ENCODE results near the gene VPS45.
"Not testable (repeated sequence)": the region's sequence is repeated elsewhere in the genome, so short reads cannot be mapped to it uniquely, and the experiment has no call there.

Gene VPS45

DNA sequence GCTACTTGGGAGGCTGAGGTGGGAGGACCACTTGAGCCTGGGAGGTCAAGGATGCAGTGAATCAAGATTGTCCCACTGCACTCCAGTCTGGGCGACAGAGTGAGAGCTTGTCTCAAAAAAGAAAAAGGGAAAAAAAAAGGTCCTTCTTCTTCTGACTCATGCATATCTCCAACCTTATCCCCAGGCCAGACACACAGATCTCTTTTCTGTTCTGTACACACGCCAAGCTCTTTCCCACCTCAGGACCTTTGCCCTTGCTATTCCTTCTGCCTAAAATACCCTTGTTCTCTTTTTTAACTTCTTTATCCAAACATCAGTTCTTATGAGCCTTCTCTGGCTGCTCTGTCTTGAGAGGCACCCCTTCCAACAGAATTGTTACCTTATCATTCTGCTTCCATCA lies 104.2 kb downstream of the VPS45 start:
- intact Hi-C loops (cut with DNase I) = no loop called here

DNA sequence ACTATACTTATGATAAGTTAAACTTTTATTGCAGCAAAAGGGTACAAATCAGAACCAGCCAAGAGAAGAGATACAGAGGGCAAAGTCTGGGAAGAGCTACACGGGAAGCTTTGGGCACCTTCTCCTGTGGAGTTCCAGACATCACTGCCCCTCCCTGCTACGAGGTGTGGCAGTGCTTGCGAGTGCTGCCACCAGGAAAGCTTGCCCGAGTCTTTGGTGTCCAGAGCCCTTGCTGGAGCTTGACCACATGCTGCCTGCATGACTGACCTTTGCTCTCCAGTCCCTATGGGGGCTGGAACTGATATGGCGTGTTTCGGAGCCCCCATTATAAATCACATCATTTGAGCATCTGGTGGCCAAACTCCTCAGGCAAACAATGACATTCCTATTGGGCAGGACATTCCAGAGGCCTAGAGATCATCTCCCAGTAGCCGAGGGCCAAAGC lies 105.6 kb downstream of the VPS45 start:
- intact Hi-C loops (cut with DNase I) = no loop called here
- DNase-seq = no peak

More for the DNA sequence above, 104.2 kb downstream of the VPS45 start:
- DNase-seq = no peak

DNA sequence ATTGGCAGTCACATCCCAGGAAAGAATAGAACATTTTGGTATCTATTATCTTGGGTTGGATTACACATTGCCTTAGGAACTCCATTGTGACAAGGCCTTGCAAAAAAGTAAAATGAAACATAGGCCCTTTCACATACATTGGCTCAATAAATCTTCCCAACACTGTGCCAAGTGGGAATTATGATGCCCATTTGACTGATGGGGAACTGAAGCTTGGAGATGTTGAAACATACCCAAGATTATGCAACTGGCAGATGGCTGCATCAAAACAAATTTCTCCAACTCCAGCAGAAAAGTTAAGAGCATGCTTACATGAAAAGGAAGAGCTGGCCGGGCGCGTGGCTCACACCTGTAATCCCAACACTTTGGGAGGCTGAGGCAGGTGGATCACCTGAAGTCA lies 109.0 kb downstream of the VPS45 start:
- intact Hi-C loops (cut with DNase I) = no loop called here
- DNase-seq = no peak

DNA sequence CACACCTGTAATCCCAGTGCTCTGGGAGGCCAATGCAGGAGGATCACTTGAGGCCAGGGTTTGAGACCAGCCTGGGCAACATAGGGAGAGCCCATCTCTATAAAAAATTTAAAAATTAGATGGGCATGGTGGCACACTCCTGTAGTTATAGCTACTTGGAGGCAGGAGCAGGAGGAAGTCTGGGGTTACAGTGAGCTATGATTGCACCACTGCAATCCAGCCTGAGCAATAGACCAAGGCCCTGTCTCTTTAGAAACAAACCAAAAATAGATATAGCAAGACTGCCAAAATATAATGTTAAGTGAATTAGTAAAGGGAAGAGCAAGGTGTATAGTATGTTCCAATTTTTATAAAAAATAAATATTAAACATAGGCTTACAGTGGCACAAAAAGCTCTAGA lies 111.0 kb downstream of the VPS45 start:
- no peak for DNase-seq
- intact Hi-C loops (cut with DNase I) = no loop called here

DNA sequence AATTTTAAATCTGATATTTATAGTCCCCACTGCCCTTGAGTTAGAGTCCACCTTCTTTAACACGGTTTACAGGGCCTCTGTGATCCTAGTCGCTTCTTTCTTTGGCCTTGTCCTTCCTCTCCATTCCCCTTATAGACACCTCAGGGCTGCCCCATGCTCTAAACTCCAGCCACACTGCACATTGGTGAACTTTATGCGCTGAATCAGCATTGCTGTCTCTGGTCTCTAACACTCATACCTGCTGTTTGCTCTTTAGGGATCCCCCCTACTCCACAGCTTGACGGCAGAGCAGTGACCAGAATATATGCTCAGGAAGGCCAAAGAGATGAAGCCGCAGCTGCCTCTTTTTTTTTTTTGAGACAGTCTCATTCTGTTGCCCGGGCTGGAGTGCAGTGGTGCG lies 112.3 kb downstream of the VPS45 start:
- no peak for DNase-seq
- intact Hi-C loops (cut with DNase I) = loop anchor here (10.0 kb wide), 2 partner anchors 115 to 215 kb away; partner anchors contain the start of gene VPS45

DNA sequence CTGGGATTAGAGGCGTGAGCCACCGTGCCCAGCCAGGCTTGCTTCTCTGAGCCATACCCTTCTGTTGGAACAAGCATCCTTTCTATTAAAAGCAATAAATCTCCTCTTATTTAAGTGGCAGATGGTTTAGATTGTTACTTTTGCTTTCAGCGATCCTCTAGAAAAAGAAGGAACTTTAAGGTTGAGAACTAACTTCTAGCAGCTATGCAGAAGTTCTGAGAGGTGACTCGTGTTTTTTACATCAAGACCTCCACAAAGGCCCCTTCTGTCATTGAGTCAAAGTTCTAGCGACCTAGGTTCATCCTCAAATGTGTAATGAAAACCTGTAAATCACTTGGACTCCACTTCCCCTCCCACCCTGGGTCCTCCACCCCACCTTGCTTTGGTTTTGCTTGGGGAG lies 112.9 kb downstream of the VPS45 start:
- intact Hi-C loops (cut with DNase I) = loop anchor here (10.0 kb wide), 2 partner anchors 116 to 216 kb away; partner anchors contain the start of gene VPS45
- no peak for DNase-seq

DNA sequence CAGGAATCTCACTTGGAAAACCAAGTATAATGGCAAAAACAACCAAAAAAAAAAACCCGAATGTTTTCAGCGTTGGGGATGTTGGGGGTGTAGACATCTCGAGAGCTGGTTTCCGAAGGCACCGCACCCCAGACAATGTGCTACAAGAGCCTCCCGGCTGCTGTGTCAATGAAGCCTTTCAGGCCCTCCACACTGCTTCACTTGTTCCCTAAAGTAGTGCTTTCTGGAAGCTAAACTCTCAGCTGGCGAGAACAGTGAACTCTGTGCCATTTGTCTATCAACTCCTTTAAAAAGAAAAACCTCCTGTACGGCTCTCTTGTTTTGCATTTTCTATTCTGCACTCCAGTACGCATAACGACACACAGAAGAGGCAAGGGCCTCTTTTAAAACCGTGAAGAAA lies 114.7 kb downstream of the VPS45 start:
- intact Hi-C loops (cut with DNase I) = loop anchor here (10.0 kb wide), 2 partner anchors 117 to 217 kb away; partner anchors contain the start of gene VPS45
- DNase-seq = peak; percentile 35 to 88 (median 68)

DNA sequence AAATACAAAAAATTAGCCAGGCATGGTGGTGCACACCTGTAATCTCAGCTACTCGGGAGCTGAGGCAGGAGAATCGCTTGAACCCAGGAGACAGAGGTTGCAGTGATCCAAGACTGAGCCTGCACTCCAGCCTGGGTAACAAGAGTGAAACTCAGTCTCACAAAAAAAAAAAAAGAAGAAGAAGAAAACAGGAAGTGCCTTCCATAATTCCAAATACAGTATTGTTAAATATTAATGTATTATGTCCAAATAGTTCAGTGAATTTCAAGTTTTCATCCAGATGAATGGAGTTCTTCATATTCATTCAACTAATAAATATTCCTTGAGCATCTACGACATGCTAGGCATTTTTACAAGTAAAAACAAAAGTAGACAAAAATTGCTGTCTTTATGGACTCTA lies 115.5 kb downstream of the VPS45 start:
- no peak for DNase-seq
- intact Hi-C loops (cut with DNase I) = loop anchor here (10.0 kb wide), 2 partner anchors 118 to 218 kb away; partner anchors contain the start of gene VPS45

DNA sequence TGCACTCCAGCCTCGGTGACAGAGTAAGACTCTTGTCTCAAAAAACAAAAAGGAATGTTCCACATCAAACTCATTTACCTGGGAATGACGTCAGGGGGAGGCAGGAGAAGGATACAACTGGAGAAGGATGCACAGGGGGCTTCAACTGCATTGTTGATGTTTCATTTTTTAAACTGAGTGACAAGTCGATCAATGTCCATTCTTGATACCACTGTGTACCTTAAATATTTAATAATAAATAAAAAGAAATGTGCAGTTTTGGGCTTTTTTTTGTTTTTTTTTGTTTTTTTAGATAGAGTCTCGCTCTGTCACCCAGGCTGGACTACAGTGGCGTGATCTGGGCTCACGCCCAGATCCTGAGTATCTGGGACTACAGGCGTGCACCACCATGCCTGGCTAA lies 117.9 kb downstream of the VPS45 start:
- no peak for DNase-seq
- intact Hi-C loops (cut with DNase I) = loop anchor here (10.0 kb wide), 2 partner anchors 121 to 221 kb away; partner anchors contain the start of gene VPS45

DNA sequence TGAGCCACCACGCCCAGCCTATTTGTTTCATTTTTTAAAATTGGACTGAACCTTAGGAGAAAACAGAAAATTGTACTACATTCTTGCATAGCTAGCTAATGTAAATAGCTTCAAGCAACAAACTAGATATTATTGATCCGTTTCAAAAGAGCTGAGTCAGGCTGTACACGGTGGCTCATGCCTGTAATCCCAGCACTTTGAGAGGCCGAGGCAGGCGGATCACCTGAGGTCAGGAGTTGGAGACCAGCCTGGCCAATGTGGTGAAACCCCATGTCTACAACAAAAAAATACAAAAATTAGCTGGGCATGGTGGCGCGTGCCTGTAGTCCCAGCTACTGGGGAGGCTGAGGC lies 118.8 kb downstream of the VPS45 start:
- intact Hi-C loops (cut with DNase I) = loop anchor here (10.0 kb wide), 2 partner anchors 122 to 222 kb away; partner anchors contain the start of gene VPS45
- not testable (repeated sequence) for DNase-seq

DNA sequence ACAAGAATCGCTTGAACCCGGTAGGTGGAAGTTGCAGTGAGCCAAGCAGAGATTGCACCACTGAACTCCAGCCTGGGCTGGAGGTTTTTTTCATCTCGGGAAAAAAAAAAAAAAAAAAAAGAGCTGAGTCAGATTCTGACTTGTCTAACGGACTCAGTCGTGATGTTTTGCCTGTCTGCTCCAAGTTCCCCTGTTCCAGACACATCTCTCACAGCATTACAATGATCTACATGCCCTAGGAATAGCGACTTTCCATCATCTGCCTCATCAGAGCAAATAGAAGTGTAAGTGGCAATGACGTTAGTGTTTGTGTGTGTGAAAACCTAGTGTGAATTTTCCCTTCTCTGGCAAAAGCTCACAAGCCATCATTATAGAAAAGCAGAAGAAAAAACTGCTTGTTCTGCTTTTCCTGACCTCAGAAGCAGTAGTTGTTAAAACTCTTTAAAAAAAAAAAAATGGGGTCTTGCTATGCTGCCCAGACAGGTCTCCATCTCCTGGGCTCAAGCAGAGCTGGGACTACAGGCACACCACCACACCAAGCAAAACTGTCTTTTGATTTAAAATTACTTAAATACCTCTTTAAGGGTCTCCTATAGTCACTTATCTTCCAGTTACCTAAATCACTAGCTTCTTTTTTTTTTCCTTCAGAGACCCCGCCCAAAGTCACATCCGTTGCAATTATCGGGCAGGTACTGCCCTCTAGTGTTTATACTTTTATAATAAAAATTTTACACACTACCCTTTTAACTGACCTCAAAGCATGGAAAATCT lies 119.4 kb downstream of the VPS45 start:
- peak in 1 of 42 donors; percentile 13 for DNase-seq
- intact Hi-C loops (cut with DNase I) = loop anchor here (10.0 kb wide), 2 partner anchors 122 to 222 kb away; partner anchors contain the start of gene VPS45

DNA sequence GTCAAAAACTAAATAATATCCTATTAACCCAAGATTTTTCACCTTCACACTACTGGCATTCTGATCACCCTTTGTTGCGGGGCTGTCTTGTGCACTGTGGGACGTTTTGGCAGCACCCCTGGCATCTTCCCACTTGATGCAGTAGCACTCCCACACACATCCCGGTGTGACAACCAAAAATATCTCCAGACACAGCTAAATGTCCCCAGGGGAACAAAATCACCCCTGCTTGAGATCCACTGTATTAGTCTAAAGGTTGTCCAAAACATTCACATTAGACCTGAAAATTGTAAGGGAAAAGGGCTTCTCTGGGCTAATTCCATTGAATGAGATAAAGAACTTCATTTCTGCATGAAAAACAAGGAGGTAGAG lies 120.0 kb downstream of the VPS45 start:
- intact Hi-C loops (cut with DNase I) = loop anchor here (10.0 kb wide), 2 partner anchors 123 to 223 kb away; partner anchors contain the start of gene VPS45
- peak in 9 of 42 donors; percentile 13 to 52 (median 32) for DNase-seq

DNA sequence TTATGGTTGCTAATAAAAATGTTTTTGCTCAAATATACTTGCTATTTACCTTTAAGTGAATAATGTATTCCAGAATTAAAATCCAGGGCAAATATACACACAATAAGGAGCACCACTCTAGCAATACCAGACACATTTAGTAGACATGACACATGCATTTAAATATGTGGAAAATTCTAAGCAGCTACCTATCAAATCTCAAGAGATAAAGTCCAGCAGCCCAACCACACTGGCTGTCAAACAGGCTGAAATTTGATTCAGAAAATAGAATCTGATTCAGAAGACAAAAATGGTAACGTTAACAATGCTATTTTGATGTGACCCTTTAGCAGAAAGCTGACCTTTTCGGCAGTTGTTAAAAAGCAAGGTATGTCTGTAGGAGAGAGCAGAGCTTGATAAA lies 124.4 kb downstream of the VPS45 start:
- intact Hi-C loops (cut with DNase I) = no loop called here

DNA sequence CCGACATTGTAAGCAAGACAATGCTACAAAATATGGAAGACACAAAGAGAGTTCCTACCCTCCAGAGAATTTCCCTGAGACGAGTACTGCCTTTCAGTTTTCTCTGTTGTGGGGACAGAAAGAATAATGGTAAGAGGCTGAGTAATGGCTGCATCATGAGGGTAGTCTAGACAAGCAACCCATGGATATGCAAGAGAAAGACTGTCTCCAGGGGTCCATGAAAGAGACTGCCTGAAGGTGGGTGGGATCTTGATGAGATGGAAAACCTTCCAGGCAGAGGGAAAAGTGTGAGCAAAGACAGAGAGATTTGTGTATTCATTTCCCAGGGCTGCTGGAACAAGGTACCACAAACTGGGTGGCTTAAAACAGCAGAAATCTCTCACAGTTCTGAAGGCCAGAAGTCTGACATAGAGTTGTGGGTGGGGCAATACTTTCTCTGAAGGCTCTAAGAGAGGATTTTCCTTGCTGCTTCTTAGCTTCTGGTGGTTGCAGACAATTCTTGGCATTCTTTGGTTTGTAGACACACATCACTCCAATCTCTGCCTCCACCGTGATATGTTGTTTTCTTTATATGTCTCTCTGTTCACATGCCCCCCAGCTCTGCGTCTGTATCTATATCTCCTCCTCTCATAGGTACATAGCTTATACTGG lies 126.9 kb downstream of the VPS45 start:
- no peak for DNase-seq
- intact Hi-C loops (cut with DNase I) = no loop called here

More for the DNA sequence above, 124.4 kb downstream of the VPS45 start:
- no peak for DNase-seq

Data from head of caudate nucleus (tissue), 42 donors.